ENCODE results near the gene TNFSF11. TPM values are rescaled to one million over a fixed set of nuclear protein-coding genes. Genes with fewer than 3 reads are reported as not detected.

TNFSF11 gene
- total RNA-seq, 1 donor from 2014 or later = not detected

DNA sequence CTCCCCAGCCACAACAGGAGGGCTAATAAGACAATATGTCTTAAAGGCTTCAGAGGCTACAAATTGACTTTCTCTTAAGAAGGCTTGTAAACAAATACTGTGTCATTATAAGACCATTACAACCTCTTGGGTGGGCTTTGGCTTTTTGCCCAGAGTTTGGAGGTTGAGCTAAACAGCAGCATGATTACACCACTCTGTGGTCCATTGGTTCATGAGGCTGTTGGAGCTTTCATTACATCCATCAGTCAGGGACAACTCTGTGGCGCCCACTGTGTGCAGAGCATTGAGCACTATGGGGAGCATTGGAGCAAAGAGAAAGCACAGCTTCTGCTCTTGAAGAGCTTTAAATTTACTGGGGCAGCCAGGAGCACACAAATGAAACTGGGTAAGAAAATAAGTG is 75.9 kb downstream of the TNFSF11 start:
- Mint-ChIP-seq H3K27me3 (ENCODE audit: low read depth) (peaks cover 4% of the 10 kb centered on the region), H3K4me3 (no peak overlapping the region), H3K4me1 (peaks cover 28% of the 10 kb centered on the region), H3K36me3 (no peaks in the 10 kb centered on the region), H3K9me3 (no peaks in the 10 kb centered on the region), H3K27ac (no peak overlapping the region)
- TF ChIP-seq, protein P1, sequence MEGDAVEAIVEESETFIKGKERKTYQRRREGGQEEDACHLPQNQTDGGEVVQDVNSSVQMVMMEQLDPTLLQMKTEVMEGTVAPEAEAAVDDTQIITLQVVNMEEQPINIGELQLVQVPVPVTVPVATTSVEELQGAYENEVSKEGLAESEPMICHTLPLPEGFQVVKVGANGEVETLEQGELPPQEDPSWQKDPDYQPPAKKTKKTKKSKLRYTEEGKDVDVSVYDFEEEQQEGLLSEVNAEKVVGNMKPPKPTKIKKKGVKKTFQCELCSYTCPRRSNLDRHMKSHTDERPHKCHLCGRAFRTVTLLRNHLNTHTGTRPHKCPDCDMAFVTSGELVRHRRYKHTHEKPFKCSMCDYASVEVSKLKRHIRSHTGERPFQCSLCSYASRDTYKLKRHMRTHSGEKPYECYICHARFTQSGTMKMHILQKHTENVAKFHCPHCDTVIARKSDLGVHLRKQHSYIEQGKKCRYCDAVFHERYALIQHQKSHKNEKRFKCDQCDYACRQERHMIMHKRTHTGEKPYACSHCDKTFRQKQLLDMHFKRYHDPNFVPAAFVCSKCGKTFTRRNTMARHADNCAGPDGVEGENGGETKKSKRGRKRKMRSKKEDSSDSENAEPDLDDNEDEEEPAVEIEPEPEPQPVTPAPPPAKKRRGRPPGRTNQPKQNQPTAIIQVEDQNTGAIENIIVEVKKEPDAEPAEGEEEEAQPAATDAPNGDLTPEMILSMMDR (IDR thresholded peaks at IDR 0.05; ENCODE audit: unreplicated experiment) = no peak
- no peak for DNase-seq (ENCODE audit: low spot score in 2 of 2, unreplicated experiment in 2 of 2)

DNA sequence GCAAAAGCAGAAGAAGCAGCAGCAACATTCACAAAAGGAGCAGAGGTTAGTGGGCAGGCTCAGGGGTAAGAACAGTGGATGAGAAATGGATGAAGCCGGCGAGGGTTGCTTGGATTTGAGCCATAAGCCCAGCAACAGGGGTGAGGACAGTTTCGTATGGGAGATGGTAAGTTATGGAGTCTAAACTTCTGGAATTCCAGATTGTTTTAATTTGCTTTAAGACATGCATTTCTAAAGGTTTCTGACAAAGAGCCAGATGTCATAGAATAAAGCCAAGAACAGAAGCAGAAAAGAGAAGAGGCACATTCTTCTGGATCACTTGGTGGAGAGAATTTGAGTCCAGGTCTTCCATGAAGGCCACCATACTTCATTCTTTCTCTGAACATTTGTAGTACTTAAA is 76.6 kb downstream of the TNFSF11 start:
- Mint-ChIP-seq H3K27ac (no peak overlapping the region), H3K9me3 (no peaks in the 10 kb centered on the region), H3K4me1 (peaks cover 35% of the 10 kb centered on the region), H3K4me3 (no peak overlapping the region), H3K27me3 (ENCODE audit: low read depth) (peaks cover 4% of the 10 kb centered on the region), H3K36me3 (no peaks in the 10 kb centered on the region)
- no peak for DNase-seq (ENCODE audit: low spot score in 2 of 2, unreplicated experiment in 2 of 2)
- TF ChIP-seq, protein P1 (IDR thresholded peaks at IDR 0.05; ENCODE audit: unreplicated experiment) = no peak

DNA sequence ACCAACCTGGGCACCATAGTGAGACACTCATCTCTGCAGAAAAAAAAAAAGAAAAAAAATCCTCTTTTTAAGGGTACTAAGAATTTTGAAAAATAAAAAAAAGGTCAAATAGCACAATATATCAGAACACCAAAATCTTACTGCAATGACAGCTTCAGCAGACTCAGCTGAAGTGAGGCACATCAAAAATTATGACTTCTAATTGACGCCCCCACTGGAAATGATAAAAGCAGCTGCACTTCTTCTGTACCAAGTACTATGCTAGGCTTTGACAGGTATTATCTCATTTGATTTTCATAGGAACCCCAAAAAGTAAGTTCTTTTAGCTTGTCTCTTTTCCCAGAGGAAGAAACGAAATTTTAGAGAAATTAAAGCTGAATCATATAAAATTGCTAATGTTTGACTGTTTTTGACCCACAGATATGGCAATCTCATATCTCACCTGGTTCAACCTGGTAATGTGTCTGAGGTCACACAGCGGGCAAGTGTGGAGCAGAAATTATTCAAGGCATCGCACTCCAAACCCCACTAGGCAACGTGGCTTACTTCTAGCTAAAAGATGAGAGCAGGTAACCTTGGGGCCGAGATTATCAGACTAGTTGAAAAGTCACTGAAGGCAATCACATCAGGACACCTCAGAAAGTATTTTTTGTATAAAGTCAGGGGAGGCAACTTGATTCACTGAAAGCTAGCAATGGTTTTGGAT is 78.1 kb downstream of the TNFSF11 start:
- H3K9me3 Mint-ChIP-seq = no peaks in the 10 kb centered on the region
- H3K27ac Mint-ChIP-seq = no peak overlapping the region
- H3K4me3 Mint-ChIP-seq = no peak overlapping the region
- TF ChIP-seq, protein P1 (IDR thresholded peaks at IDR 0.05; ENCODE audit: unreplicated experiment) = no peak
- no peaks in the 10 kb centered on the region for H3K36me3 Mint-ChIP-seq
- peaks cover 51% of the 10 kb centered on the region for H3K4me1 Mint-ChIP-seq
- DNase-seq (ENCODE audit: low spot score in 2 of 2, unreplicated experiment in 2 of 2) = no peak
- H3K27me3 Mint-ChIP-seq (ENCODE audit: low read depth) = peaks cover 4% of the 10 kb centered on the region

DNA sequence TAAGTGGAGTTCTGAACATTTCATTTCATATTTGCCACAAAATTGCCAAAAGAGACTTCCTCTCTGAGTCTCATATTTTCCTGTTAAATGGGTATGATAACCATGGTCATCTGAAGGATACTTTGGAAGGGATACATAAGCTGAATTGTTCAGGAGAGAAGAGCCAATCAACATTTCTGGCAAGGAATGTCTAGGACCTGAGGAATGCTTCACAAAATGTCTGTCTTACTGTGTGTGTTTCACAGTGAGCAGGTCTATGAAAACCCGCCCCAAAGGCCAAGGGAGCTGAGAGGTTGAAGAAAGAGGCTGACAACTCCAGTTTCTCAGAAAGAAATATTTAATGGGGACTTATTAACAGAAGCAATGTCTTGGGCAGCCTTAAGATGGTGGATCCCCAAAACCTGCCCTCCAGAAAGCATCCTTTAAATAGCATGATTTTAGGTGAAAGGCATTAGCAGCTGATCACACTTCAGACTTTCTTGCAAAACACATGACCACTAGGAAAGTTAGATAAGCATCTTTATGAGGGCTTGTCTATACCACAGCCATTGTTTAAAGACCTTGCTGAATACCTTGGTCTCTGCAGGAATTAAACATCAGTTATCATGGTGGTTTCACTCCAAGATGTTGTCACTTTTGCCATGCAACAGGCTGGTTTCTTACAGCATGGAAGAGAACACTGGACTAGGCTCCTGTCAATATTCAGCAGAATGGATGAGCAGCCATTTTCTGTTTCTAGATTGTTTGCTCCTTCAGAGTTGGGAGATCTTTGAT is 78.9 kb downstream of the TNFSF11 start:
- Mint-ChIP-seq H3K9me3 (no peaks in the 10 kb centered on the region), H3K36me3 (no peaks in the 10 kb centered on the region), H3K4me1 (peaks cover 56% of the 10 kb centered on the region), H3K27ac (no peak overlapping the region), H3K4me3 (no peak overlapping the region), H3K27me3 (ENCODE audit: low read depth) (peaks cover 4% of the 10 kb centered on the region)
- no peak for DNase-seq (ENCODE audit: low spot score in 2 of 2, unreplicated experiment in 2 of 2)
- TF ChIP-seq, protein P1 (IDR thresholded peaks at IDR 0.05; ENCODE audit: unreplicated experiment) = no peak

DNA sequence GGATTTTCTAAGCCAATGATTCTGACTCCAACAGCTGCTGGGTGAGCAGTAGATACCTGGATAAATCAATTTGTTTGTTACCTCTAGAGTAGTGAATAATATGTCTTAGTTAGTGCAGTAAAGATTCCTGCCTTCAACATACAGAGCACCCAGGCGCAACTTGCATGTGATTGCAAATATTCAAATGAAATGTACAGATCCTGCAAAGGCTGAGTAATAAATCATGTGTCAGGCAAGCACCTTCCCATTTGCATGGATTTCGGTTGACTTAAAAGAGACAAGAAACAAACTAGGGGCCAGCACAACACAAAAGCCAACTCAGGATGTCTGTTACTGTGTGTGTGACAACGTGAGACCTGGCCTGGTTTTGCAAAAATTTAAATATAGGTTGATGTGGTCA is 79.7 kb downstream of the TNFSF11 start:
- no peaks in the 10 kb centered on the region for H3K36me3 Mint-ChIP-seq
- no peak for DNase-seq (ENCODE audit: low spot score in 2 of 2, unreplicated experiment in 2 of 2)

More for the DNA sequence above, 79.7 kb downstream of the TNFSF11 start:
- peaks cover 65% of the 10 kb centered on the region for H3K4me1 Mint-ChIP-seq
- TF ChIP-seq, protein P1 (IDR thresholded peaks at IDR 0.05; ENCODE audit: unreplicated experiment) = no peak
- H3K27me3 Mint-ChIP-seq (ENCODE audit: low read depth) = peaks cover 9% of the 10 kb centered on the region
- no peak overlapping the region for H3K27ac Mint-ChIP-seq
- H3K9me3 Mint-ChIP-seq = no peaks in the 10 kb centered on the region
- H3K4me3 Mint-ChIP-seq = no peak overlapping the region
